Measurements from ENCODE around the gene HSF2BP.

The HSF2BP gene

DNA sequence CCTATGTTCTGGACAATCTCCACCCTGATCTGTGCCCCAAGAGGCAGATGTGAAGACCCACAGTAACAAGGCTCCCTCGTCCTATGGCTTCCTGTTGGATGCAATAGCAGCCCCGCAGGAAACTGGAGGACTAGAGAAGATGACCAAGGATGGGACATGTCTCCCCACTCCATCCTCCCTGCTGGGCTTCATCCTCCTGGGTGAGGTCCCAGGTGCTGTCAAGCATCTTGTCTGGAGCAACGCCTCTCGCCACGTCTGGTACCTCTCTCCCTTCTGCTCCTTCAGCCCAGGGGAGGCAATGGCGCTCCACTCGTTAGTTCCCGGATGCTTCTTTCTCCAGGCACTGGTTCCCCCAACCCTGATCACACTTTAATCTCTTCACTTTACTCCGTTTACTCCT lies 11.1 kb downstream of the HSF2BP start:
- DNase-seq: peak; percentile 23

DNA sequence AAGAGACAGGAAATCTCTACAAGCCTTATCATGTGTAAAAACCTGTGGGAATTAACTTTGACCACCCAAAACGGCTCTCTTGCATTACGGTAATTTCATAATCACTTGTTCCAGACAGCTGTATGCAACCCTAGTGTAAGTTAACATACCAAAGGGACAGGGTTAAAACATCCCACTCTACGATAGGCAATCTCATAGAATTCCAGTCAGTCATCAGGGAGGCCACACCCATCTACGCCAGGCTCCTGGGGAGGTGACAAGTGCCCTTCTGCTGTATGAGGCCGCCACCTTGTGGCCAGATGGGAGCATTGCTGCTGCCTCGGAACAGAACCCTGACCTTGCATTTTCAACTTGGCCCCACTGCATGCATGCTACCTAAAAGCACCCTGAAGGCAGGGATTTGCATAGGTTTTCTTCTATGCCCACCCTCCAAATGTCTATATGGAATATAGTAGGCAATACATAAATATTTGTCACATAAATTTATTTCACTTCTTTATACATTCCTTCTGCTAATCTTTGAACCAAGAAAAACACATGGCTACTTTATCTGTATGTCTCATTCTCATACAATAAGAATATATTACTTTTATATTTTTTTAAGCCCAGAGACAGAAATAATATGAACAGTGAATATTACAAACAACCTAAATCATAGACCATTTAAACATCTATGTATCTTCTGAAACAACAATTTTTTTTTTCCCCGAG lies 12.6 kb downstream of the HSF2BP start:
- peak; percentile 96 for DNase-seq

DNA sequence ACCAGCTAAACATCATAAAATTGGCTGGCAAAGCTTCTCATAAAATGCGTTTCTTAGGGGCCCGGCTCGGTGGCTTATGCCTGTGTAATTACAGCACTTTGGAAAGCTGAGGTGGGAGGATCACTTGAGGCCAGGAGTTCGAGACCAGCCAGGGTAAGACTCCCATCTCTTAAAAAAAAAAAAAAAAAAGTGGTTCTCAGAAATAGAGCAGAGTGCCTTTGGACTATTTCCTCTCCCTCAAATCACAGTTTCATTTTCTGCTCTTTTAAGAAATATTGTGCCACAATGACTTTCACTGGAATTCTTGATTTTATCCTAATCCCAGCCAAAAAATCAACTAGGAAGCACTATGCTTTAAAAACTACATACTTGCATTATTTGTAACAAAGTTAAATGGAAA lies 13.3 kb downstream of the HSF2BP start:
- no peak for DNase-seq

DNA sequence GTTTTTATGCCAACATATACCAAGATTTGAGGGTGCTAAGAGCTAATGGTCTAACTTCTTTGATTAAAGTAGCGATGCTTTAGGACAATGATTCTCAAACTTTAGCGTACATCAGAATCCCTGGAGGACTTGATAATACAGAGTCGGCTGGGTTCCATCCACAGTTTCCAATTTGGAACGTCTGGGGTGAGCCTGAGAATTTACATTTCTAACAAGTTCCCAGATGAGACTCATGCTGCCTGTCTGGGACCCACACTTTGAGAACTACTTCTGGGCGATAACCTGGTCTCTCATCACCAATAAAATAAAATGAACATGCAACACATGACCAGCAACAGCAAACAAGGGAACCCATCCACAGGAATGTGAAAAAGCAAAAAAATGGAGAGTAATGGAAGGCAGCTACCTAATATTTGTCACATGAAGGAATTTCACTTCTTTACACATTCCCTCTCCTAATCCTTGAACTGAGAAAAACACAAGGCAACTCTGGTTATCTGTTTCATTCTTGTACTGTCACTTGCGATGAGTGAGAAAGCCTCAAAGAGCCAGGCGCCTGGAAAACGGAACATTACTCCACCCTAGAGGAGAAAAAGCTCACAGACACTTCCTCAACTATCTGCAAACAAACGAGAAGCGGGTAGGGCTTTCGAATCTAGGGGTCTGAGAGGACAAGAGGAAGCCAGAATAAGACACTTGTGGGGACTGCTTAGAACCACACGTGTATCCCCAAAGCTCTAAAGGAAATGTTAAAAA lies 14.0 kb downstream of the HSF2BP start:
- DNase-seq: peak; percentile 83

DNA sequence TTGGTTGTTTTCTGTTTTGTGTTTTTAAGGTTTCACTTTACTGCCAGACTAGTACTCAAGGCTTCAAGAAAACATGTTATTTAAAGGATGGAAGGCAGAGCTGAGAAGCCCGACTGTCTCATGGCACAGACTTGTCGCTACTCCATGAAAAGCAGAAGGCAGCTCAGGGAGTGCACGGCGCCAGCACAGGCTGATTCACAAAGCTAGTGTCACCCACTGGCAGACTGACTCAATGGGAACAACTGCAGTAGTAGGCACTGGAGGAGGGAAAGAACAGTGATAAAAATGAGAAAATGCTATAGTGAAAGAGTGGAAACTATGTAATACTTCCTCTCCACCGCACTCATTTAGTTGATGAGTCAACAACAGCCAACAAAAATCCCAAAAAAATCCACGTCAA lies 14.7 kb downstream of the HSF2BP start:
- DNase-seq: no peak

DNA sequence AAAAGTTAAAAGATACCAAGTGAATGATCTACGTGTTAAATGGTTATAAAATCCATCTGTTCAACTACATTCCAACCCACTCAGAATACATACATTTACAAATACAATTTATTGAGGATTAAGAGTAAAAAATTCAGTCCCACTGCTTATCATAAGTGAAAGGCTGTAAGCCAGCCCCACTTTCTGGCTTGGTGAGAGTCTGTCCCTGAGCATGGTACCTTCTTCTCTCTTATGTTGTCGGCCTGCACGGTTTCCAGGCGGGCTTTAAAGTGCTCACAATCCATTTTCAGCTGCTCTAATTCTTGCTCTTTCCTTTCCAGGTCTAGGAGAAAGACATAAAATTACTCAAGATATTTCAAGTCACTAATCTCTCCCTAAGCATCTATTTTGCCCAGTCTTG lies 15.2 kb downstream of the HSF2BP start:
- no peak for DNase-seq

DNA sequence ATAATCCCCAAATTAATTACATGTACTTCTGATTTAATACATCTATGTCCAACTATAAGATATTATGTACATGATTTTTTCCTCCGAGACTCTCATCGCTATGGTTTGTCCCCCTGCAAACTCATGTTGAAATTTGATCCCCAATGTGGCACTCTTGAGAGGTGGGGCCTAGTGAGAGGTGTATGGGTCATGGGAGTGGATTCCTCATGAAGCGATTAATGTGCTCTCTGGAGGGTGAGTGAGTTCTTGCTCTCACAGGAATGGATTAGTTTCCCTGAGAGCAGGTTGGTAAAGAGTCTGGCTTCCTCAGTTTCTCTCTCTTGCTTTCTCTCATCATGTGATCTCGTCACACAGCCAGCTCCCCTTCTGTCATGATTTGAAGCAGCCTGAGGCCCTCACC lies 16.1 kb downstream of the HSF2BP start:
- peak; percentile 26 for DNase-seq

DNA sequence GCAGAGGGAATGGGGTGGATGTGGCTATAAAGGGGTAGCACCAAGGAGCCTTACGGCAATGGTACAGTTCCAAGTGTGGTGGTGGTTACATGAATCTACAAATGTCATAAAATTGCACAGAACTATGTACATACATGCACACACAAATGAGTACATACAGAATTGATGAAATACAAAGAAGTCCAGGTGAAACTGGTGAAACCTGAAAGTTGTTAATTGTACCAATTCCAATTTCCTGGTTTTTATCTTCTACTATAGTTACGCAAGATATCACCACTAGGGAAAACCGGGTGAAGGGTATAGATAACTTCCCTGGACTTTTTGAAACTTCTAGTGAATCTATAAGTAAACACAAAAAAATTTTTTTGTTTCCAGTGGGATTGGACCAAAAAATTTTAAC lies 18.9 kb downstream of the HSF2BP start:
- DNase-seq: no peak

DNA sequence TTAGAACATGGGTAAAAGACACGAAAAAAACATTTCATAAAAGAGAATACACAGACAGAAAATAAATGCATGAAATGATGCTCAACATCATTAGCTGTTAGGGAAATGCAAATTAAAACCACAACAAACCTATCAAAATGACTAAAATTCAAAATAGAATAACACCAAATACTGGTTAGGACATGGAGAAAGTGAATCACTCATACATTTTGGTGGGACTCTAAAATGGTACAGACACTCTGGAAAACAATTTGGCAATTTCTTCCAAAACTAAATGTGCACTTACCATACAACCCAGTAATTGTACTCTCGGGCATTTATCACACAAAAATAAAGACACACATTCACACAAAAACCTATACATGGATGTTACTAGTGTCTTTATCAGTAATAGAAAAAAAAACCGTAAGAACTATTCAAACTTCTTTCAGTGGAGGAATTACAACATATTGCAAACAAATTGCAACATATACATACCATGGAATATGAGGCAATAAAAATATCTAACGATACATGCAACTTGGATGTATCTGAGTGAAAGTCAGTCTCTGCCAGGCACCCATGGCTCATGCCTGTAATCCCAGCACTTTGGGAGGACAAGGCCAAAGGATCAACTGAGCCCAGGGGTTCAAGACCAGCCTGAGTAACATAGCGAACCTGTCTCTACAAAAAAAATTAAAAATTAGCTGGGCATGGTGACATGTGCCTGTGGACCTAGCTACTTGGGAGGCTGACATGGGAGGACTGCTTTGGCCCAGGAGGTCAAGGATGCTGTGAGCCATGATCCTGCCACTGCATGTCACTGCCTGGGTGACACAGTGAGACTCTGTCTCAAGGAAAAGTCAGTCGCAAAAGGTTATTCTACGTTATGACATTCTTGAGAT lies 19.6 kb downstream of the HSF2BP start:
- no peak for DNase-seq

DNA sequence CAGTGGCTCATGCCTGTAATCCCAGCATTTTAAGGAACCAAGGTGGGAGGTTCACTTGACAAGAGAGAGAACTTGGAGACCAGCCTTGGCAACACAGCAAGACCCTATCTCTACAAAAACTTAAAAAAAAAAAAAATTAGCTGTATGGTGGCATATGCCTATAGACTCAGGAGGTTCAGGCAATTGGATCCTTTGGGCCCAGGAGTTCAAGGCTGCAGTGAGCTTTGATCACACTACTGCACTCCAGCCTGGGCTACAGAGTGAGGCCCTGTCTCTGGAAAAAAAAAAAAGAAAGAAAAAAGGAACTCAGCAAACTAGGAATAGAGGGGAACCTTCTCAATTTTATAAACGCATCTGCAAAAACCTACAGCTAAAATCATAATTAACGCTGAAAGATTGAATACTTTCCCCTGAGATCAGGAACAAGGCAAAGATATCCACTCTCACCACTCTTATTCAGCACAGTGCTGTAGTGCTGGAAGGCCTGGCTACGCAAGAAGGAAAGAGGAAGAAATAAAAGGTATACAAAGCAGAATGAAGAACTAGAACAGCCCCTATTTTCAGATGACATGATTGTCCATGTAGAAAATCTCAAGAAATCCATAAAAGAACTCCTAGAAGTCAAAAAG lies 21.6 kb downstream of the HSF2BP start:
- DNase-seq: no peak

DNA sequence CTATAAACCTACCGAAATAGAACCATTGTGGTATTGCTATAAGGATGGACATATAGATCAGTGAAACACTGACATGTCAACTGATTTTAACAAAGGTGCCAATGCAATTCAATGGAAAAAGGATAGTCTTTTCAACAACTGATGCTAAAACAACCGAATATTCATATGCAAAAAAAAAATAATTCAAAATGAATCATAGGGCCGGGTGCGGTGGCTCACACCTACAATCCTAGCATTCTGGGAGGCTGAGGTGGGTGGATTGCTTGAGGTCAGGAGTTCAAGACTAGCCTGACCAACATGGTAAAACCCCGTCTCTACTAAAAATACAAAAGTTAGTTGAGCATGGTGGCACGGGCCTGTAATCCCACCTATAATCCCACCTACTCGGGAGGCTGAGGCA lies 23.9 kb downstream of the HSF2BP start:
- DNase-seq: no peak

DNA sequence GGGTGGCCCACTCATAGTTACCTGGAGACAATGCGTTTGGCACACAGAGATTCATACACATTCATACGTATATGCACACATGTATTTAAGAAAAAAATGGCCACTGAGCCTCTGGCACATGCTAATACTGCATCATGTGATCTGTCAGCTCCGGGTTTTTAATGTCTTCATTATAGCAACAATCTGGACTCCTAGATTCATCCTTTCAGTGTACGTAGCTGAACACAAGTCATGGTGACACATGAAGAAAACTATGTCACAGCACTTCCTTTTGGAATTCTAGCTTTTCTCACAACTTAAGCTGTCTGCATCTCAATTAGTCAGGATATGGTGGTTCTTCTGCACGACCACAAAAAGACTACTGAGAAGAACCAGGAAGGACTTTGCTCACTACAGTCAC lies 24.7 kb downstream of the HSF2BP start:
- no peak for DNase-seq

DNA sequence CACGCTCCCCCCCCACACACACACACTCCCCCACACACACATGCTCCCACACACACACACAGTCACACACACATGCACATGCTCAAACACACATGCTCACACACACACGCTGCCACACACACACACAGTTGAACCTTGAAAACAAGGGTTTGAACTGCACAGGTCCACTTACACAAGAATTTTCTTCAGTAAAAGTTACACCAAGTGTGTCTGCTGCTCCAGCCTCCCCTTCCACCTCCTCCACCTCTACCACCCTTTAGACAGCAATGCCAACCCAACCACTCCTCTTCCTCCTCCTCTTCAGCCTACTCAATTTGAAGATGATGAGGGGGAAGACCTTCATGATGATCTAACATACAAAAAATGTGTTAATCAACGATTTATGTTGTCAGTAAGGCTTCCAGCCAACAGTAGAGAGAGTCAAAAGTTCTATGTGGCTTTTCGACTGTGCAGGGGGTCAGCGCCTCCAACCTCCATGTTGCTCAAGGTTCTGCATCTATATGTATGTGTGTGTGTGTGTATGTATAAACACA lies 26.8 kb downstream of the HSF2BP start:
- DNase-seq: no peak

DNA sequence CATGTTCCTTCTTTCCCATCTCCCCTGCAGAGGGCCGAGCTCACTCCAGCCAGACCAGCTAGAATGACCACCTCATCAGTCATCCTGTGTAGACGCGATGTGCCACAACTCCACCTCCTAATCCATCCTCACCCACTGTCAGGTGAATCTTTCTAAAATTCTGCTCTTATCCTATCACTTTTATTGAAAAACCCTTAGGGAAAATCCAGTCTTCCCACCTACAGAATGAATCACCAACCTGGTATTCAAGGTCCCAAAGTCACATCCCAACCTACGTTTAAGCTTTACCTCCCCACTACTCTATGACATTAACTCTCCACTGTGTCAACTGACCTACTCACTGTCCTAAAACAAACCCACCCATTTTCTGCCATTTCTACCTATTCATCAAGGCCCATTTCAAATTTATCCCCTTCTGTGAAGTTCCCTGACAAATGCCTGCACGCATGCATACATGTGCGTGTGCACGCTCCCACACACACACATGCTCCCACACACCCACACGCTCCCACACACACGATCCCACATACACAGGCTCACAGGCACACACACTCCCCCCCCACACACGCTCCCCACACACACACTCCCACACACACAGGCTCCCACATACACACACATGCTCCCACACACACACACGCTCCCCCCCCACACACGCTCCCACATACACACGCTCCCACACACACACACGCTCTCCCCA lies 27.7 kb downstream of the HSF2BP start:
- DNase-seq: no peak

DNA sequence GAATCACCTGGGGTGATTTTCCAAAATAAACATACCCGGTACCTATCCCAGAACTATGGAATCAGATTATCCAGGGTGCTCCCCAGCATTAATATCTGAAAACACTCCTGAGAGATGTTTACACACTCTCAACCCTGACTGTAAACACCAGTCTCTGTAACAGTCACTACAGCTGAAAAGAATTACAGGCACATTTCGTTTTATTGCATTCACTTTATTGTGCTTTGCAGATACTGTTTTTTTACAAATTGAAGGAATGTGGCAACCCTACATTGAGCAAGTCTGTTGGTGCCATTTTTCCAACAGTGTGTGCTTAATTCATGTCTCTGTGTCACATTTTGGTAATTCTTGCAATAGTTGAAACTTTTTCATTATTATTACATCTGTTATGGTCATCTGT lies 31.8 kb downstream of the HSF2BP start:
- DNase-seq: no peak

DNA sequence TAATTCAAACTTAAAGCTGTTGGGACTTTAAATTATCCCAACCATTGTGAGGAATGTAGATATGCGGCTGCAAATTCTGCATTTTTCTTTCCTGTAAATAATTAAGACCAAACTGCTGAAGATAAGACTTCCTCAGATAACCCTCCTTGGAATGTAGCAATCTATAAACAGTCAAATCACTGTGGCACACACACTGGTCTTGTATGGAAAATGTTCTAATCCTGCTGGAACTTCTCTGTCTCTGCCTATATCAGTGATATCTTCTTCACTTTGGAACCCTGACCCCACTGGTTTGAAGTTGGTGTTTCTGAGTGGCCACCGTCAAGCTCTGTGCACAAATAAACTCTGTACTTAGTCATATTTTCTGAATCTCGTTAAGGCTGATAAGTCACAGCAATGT lies 32.9 kb downstream of the HSF2BP start:
- no peak for DNase-seq

DNA sequence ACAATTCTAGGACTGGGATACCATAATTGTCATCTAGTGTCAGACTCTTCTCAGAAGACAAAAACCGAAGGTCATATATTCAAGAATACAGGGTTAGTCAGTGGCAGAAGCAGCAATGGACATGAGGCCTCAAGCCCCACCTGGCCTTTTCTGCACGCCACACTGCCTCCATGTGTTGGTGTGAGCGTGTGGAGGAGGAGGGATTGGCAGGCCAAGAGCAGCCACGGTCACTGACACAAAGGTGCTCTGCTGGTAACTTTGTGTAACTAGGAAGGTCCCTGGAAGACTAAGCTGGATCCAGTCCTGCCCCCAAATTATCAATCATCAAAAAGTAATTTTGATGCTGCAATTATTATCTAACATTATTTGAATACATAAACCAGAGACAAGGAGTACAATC lies 34.9 kb downstream of the HSF2BP start:
- peak; percentile 38 for DNase-seq

DNA sequence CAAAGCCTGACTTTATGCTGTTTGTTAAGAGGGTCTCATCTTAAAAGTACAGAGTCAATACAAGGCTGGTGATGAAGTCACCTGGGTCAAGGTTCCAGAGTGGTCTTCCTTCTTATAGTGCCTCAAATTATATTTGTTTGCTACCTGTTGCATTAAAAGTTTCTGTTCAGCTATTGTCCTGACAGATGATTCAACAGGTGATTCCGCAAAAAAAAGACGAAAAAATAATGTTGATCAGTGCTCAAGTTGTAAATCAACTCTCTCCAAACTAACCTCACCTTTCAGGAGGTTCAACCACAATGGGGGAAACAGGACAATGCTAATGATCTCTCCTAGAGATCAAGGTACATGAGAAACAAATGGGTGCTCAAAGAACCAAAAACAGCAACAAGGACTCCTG lies 35.7 kb downstream of the HSF2BP start:
- no peak for DNase-seq

DNA sequence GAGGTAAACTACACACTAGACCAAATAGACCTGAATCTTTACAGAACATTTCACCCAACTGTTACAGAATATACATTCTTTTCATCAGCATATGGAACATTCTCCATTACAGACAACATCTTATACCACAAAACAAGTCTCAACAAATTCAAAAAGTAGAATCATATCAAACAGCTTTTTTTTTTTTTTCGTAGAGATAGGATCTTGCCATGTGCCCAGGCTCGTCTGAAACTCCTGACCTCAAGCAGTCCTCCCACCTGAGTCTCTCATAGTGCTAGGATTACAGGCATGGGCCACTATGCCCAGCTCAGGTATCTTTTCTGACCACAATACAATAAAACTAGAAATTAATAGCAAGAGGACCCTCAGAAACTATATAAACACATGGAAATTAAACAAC lies 36.5 kb downstream of the HSF2BP start:
- no peak for DNase-seq

DNA sequence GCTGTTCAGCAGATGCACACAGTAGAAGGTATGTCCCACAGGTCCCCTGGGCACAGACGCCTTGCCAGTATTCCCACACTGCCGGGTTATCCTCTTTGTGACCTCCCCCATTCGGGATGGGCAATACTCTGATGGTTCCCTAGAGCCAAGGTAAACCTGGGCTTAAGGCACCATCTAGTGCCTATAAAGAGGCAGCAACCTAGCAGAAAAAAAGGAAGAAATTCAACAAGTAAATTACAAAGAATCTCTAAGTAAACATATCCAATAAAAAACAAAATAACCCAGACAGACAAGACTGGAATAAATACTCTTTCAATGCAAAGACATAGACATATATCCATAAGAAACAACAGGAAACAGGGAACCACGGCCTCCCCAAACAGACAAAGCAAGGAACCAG lies 39.4 kb downstream of the HSF2BP start:
- peak; percentile 34 for DNase-seq

DNA sequence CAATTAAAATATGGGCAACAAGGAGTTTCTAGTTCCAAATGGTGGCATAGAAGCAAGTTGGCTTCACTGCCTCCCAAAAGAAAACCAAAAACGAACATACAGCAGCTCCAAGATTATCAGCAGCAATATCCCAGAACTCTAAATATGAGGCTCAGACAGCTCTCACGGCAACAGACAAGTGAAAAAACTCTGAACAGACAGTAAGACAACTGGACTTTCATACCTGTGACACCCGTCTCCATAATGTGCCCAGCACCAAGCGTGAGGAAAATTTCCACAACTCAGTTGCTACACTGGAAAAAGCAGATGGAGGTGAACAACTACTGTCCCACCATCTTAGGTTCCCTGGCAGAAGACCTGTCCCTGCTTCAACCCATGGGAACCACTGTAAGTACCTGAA lies 39.9 kb downstream of the HSF2BP start:
- no peak for DNase-seq

DNA sequence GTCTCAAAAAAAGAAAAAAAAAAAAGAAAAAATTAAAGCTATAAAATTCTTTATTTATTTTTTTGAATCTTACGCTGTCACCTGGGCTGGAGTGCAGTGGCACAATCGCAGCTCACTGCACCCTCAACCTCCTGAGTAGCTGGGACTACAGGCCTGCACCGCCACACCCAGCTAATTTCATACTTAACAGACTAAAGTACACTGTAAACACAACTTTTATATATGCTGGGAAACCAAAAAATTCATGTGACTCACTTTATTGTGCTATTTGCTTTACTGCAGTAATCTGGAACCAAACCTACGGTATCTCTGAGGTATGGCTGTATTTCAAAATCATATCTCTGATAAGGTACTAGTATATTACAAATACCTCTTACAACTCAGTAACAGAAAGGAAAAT lies 40.3 kb downstream of the HSF2BP start:
- DNase-seq: no peak
